Uterus (tissue), 4 donors: ENCODE data around the gene TGDS. TPM values are rescaled to one million over a fixed set of nuclear protein-coding genes. Genes with fewer than 3 reads are reported as not detected.

Experiments
- DNase-seq, 2 donors: peaks; one replicate each; pipeline ENCODE4 v3.0.0-alpha.2; 2019 to 2020
- H3K27ac ChIP-seq, 2 donors: fragments of 200-600 bp; sonication (generic); 1 replicate in 1 of 2; 2 replicates in 1 of 2; pipeline ENCODE4 v1.5.1; 2016 to 2018
- H3K27me3 ChIP-seq, 2 donors: fragments of 200-600 bp; sonication (generic); one replicate each; pipeline ENCODE4 v1.5.1; 2018 to 2019; ENCODE audit warnings: control low read depth in 1 of 2
- H3K36me3 ChIP-seq, 2 donors: fragments of 200-600 bp; sonication (generic); one replicate each; pipeline ENCODE4 v1.5.1; 2019; ENCODE audit warnings: control low read depth in 1 of 2
- H3K4me1 ChIP-seq, 2 donors: fragments of 200-600 bp; sonication (generic); one replicate each; pipeline ENCODE4 v1.5.1; 2018 to 2019; ENCODE audit warnings: control low read depth in 1 of 2
- H3K4me3 ChIP-seq, 2 donors: fragments of 200-600 bp; sonication (generic); 1 replicate in 1 of 2; 2 replicates in 1 of 2; pipeline ENCODE4 v1.5.1; 2018 to 2019; ENCODE audit warnings: mild to moderate bottlenecking in 1 of 2
- H3K9me3 ChIP-seq, 2 donors: fragments of 200-600 bp; sonication (generic); one replicate each; pipeline ENCODE4 v1.5.1; 2019; ENCODE audit warnings: control low read depth in 1 of 2
- CTCF ChIP-seq, 4 experiments: fragments of 200-600 bp in 2 of 4; fragments of 450-650 bp in 2 of 4; sonication (generic) in 2 of 4; IDR thresholded peaks; one replicate each; pipeline ENCODE4 v1.5.1; 2016 to 2019; ENCODE audit warnings: antibody characterized with exemption in 4 of 4, mild to moderate bottlenecking in 2 of 4, moderate library complexity in 1 of 4
- POLR2A ChIP-seq, 2 donors: fragments of 450-650 bp; IDR thresholded peaks; one replicate each; pipeline ENCODE4 v1.6.1; 2016; ENCODE audit warnings: antibody characterized with exemption in 2 of 2, mild to moderate bottlenecking in 1 of 2, moderate library complexity in 1 of 2
- intact Hi-C: fragments of 100-400 bp; cut with DNase I; formaldehyde crosslinking; loops from one replicate; pipeline ENCODE4 v1.15.1; 2023; ENCODE audit warnings: low total_unique reads
- total RNA-seq, 4 donors: library from RNA; depleted of rRNA in 3 of 4; stranded (reverse); fragments of >200 nt in 3 of 4; gene quantifications; one replicate each; pipeline versions ENCODE4 v1.1.0 to v1.2.4, GENCODE V29; 2014 to 2023
- donor health status: DM: yes; HTN: yes; CAD: no.

The TGDS gene
- total RNA-seq, 4 donors from 2014 or later = 10.2 to 29.7 (median 14.7) TPM

- H3K4me1 ChIP-seq = no peaks in the 10 kb centered on the region
- no peak for DNase-seq
- TF ChIP-seq CTCF (IDR thresholded peaks at IDR 0.05) (no peak), POLR2A (IDR thresholded peaks at IDR 0.05) (no peak)
Measured at GRCh38 chr13:94559222-94559795, 36.6 kb downstream of the TGDS start.

GRCh38 chr13:94558716-94559115 lies 37.2 kb downstream of the TGDS start:
- Histone ChIP-seq H3K4me3 (no peak overlapping the region), H3K9me3 (no peaks in the 10 kb centered on the region), H3K27ac (no peak overlapping the region), H3K36me3 (no peaks in the 10 kb centered on the region), H3K27me3 (no peaks in the 10 kb centered on the region), H3K4me1 (no peaks in the 10 kb centered on the region)
- intact Hi-C loops = loop anchor here (10.0 kb wide), 1 partner anchor 46 kb away; the partner anchor contains the start of gene GPR180
- no peak for TF ChIP-seq CTCF (IDR thresholded peaks at IDR 0.05)
- DNase-seq = no peak

More at GRCh38 chr13:94559222-94559795, 36.6 kb downstream of the TGDS start:
- Histone ChIP-seq H3K4me3 (no peak overlapping the region), H3K27ac (no peak overlapping the region), H3K27me3 (no peaks in the 10 kb centered on the region), H3K9me3 (no peaks in the 10 kb centered on the region), H3K36me3 (no peaks in the 10 kb centered on the region)
- intact Hi-C loops = loop anchor here (10.0 kb wide), 1 partner anchor 45 kb away; the partner anchor contains the start of gene GPR180

- H3K9me3 ChIP-seq = no peaks in the 10 kb centered on the region
- no peak overlapping the region for H3K27ac ChIP-seq
- H3K36me3 ChIP-seq = no peaks in the 10 kb centered on the region
- no peak for DNase-seq
- H3K27me3 ChIP-seq = no peaks in the 10 kb centered on the region
- intact Hi-C loops = loop anchor here (10.0 kb wide), 1 partner anchor 47 kb away; the partner anchor contains the start of gene GPR180
- no peaks in the 10 kb centered on the region for H3K4me1 ChIP-seq
- no peak for TF ChIP-seq POLR2A (IDR thresholded peaks at IDR 0.05)
- no peak for TF ChIP-seq CTCF (IDR thresholded peaks at IDR 0.05)
- H3K4me3 ChIP-seq = no peak overlapping the region
Measured at GRCh38 chr13:94557684-94558235, 38.2 kb downstream of the TGDS start.

- no peak for DNase-seq
- H3K27ac ChIP-seq = no peak overlapping the region
- no peaks in the 10 kb centered on the region for H3K27me3 ChIP-seq
- H3K36me3 ChIP-seq = no peaks in the 10 kb centered on the region
- intact Hi-C loops = loop anchor here (10.0 kb wide), 1 partner anchor 48 kb away; the partner anchor contains the start of gene GPR180
- H3K9me3 ChIP-seq = no peaks in the 10 kb centered on the region
- H3K4me1 ChIP-seq = no peaks in the 10 kb centered on the region
- no peak overlapping the region for H3K4me3 ChIP-seq
- no peak for TF ChIP-seq CTCF (IDR thresholded peaks at IDR 0.05)
- TF ChIP-seq POLR2A (IDR thresholded peaks at IDR 0.05) = no peak
Measured at GRCh38 chr13:94556621-94557020, 39.3 kb downstream of the TGDS start.

- intact Hi-C loops = loop anchor here (10.0 kb wide), 1 partner anchor 49 kb away; the partner anchor contains the start of gene GPR180
- no peak for DNase-seq
- TF ChIP-seq CTCF (IDR thresholded peaks at IDR 0.05) = no peak
- TF ChIP-seq POLR2A (IDR thresholded peaks at IDR 0.05) = no peak
- no peaks in the 10 kb centered on the region for H3K4me1 ChIP-seq
- no peak overlapping the region for H3K27ac ChIP-seq
- H3K36me3 ChIP-seq = no peaks in the 10 kb centered on the region
- H3K9me3 ChIP-seq = no peaks in the 10 kb centered on the region
- no peaks in the 10 kb centered on the region for H3K27me3 ChIP-seq
- no peak overlapping the region for H3K4me3 ChIP-seq
Measured at GRCh38 chr13:94556041-94556440, 39.9 kb downstream of the TGDS start.
